ENCODE measurements around the gene EIF3F. TPM values are rescaled to one million over a fixed set of nuclear protein-coding genes. Genes with fewer than 3 reads are reported as not detected.

EIF3F gene
- total and polyA plus RNA-seq, 2 donors (not counting 3 experiments of a cell fraction or from before 2014, with no cell fraction given) = 411 to 436 TPM

DNA sequence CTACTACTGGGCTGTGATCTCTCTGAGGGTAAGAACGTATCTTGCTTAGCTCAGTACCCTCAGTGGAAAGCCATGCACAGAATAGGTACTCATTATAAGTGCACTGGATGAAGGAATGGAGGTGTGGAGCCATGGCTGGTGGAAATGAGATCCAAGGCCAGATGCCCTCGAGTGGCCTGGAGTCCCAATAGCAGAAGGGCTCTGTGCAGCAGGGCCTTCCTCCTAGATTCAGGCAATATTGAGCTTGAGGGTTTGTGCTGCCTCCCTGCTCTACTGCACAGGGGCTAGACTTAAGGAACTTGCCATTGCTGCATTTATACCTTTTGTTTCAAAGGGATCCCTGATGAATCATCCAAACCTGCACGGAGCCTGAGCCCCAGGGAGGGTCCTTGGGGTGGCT is 60.2 kb downstream of the EIF3F start:
- Histone ChIP-seq H3K4me3 (replicated peaks in 1 of 3; ENCODE audit: insufficient read depth in 1 of 3, low read depth in 1 of 3, low read length in 3 of 3) (no peak overlapping the region), H3K27ac (ENCODE audit: insufficient read depth, low read depth, low read length) (no peak overlapping the region), H3K4me1 (ENCODE audit: control insufficient read depth, extremely low read depth, insufficient read depth, low read length) (no peaks in the 10 kb centered on the region), H4K20me1 (replicated peaks; ENCODE audit: control insufficient read depth, extremely low read depth, insufficient read depth, low read length) (no peaks in the 10 kb centered on the region), H3K27me3 (ENCODE audit: control insufficient read depth in 2 of 2, insufficient read depth in 2 of 2, low read length in 2 of 2) (peaks cover 3 to 28% of the 10 kb centered on the region in 2 experiments), H3K36me3 (ENCODE audit: control insufficient read depth in 2 of 2, extremely low read depth in 1 of 2, insufficient read depth in 2 of 2, low read length in 2 of 2) (no peaks in the 10 kb centered on the region), H3K9me3 (replicated peaks; ENCODE audit: control insufficient read depth, insufficient read depth, low read length) (no peaks in the 10 kb centered on the region), H3K9ac (replicated peaks; ENCODE audit: extremely low read depth, insufficient read depth, low read length) (no peak overlapping the region), H3K9me1 (replicated peaks; ENCODE audit: control insufficient read depth, extremely low read depth, insufficient read depth, low read length) (no peaks in the 10 kb centered on the region), H3K79me2 (ENCODE audit: control insufficient read depth, insufficient read depth, low read length) (no peaks in the 10 kb centered on the region), H2AFZ (ENCODE audit: low read depth, low read length) (no peak overlapping the region), H3K4me2 (ENCODE audit: insufficient read depth, low read length) (no peak overlapping the region)
- ChIA-PET CTCF (interaction anchor here (1.3 to 2.9 kb wide), 2 partner anchors 14 to 52 kb away, joined by 3 to 9 read pairs; no protein-coding TSS in a partner anchor), POLR2A (no interaction called here)
- FAIRE-seq (no peak), DNase-seq (ENCODE audit: low read depth, low spot score) (no peak)
- dilution Hi-C loops (cut with MboI; ENCODE audit: extremely low pct_ligation_motif_present, low sequenced_read_pairs) = no loop called here
- no TSS peak for BruUV-seq (replicated peaks)
- intact Hi-C loops (cut with micrococcal nuclease) = no loop called here
- TF ChIP-seq POLR2A (IDR thresholded peaks at IDR 0.05; ENCODE audit: low read depth, low read length) (no peak), MAX (IDR thresholded peaks at IDR 0.05; ENCODE audit: insufficient read depth, insufficient read length) (no peak), MYC (IDR thresholded peaks at IDR 0.05; ENCODE audit: low read depth, low read length) (no peak), POLR2AphosphoS5 (IDR thresholded peaks at IDR 0.05; ENCODE audit: insufficient read depth, low read depth, low read length) (no peak), CTCF (IDR thresholded peaks at IDR 0.05; ENCODE audit: extremely low read depth in 1 of 2, insufficient read depth in 1 of 2, low read depth in 1 of 2, low read length in 2 of 2) (no peak), EZH2 (IDR thresholded peaks at IDR 0.05; ENCODE audit: borderline replicate concordance, low read depth, low read length, severe bottlenecking) (no peak), JUN (IDR thresholded peaks at IDR 0.05; ENCODE audit: borderline replicate concordance, insufficient read depth, insufficient read length, low read depth) (no peak), GATA2 (IDR thresholded peaks at IDR 0.05; ENCODE audit: insufficient read depth, insufficient read length, low read depth, low read length) (no peak), FOS (IDR thresholded peaks at IDR 0.05; ENCODE audit: borderline replicate concordance, insufficient read depth, low read length) (no peak)
